Fibroblast of peridontal ligament (primary cell): ENCODE measurements around the gene CTNNA1.

Experiments
- DNase-seq: peaks from one replicate; pipeline ENCODE4 v3.0.0-alpha.2; 2010; ENCODE audit errors: extremely low read depth

Gene CTNNA1

DNA sequence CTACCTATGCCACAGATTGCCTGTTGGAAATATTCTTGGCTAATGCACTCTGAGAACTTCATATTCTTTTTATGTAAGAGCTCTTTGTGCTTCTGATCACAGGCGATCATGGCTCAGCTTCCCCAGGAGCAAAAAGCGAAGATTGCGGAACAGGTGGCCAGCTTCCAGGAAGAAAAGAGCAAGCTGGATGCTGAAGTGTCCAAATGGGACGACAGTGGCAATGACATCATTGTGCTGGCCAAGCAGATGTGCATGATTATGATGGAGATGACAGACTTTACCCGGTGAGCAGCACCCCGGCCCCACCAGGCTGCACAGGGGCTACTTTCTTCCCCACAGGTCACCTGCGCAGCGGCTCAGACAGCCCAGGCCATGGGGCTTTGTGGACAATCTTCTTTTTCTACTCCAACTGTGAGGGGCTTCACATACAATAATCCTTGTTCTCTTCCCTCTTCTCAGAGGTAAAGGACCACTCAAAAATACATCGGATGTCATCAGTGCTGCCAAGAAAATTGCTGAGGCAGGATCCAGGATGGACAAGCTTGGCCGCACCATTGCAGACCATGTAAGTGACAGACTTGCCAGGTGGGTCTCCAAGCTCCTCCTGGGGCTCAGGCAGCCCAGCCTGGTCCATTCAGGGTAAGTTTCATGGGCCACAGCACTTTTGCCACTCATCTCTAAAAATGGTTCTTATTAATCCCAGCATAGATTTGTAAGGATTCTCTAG, 177.3 kb downstream of the CTNNA1 start:
- no peak for DNase-seq

DNA sequence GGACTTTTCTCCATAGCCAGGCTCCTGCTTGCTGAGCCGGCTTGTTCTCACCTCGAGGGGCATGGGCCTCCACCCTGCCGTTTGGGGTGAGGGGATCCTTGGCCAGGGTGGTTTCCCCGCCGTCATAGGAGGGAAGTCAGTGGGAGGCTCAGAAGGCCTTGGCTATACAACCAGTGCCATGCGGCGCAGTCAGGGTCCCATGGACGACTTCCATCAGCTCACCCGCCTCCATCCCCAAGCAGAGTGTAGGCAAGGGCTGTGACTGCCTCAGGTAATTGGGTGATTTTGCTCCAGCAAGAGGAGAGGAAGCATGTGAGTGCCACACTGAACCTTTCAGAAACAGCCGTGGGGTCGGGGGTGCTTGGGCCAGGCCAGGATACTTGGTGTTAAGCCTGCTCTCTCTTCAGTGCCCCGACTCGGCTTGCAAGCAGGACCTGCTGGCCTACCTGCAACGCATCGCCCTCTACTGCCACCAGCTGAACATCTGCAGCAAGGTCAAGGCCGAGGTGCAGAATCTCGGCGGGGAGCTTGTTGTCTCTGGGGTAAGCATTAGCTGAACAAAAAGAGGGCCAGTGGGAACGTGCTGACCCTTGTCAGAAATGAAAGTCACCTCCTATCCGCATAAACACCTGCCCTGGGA, 179.1 kb downstream of the CTNNA1 start:
- DNase-seq = no peak

DNA sequence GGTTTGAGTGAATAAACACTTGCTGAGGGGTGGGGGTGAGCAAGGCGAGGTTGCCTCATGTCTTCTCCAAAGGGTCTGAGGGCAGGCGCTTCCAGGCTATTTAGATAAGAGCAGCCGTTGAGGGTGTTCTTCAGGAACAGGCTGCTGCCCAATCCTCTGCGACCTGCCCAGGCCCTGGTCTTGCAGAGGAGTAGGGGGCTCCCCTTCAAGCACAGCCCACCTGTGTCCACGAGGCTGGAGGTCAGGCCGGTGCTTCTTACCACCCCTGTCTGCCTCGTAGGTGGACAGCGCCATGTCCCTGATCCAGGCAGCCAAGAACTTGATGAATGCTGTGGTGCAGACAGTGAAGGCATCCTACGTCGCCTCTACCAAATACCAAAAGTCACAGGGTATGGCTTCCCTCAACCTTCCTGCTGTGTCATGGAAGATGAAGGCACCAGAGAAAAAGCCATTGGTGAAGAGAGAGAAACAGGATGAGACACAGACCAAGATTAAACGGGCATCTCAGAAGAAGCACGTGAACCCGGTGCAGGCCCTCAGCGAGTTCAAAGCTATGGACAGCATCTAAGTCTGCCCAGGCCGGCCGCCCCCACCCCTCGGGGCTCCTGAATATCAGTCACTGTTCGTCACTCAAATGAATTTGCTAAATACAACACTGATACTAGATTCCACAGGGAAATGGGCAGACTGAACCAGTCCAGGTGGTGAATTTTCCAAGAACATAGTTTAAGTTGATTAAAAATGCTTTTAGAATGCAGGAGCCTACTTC, 180.5 kb downstream of the CTNNA1 start:
- DNase-seq = no peak

DNA sequence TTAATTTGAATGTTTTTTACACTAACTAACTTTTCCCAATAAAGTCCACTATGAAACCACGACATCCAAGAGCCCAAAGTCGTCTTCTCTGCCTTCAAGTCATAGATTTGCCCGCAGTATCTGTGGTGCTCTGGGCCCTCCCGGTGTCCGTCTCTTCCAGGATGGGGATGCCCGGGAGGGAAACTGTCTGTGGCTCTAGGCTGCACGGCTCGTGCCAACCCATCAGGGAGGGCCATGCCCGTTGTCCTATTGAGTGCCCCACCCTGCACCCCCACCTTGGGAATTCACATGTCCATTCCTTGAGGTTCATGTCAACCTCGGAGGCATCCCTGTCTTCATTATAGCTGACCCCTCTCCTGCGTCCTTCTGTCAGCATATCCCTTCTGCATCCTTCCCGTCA, 181.7 kb downstream of the CTNNA1 start:
- DNase-seq = no peak

DNA sequence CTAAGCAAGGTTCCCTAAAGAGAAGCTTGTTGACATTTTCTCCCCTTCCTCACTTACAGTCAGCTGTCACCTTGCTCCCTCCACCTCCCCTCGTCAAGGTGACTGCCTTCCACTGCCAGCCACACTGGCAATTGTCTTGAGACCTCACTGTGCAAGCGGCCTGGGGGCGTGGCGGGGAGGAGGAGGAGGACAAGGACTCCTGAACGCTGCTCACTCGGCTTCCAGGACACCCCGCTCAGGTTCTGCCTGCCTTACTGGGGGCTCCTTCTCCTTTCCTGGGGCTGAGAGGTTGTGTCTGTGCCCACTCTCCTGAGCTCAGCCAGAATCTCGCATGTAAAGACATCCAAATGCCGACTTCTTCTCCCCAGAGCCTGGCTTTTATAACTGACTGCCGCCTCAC, 182.2 kb downstream of the CTNNA1 start:
- no peak for DNase-seq

GRCh38 chr5:138936225-138936967, 183.2 kb downstream of the CTNNA1 start:
- no peak for DNase-seq

DNA sequence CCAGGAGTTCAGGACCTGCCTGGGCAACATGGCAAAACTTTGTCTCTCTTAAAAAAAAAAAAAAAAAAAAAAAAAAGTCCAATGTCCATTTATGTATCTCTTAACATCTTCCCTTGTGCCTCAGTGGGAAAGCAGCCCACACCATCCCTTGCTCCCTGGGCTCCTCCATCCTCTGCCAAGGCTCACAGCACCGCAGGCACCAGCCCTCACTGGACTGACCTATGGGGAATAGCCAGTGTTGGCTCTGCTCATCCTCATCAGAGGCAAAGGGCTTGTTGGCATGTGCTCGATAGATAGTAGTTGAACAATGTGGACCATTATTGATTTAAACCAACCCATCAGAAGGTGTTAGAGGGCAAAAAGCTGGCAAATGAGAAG, 183.7 kb downstream of the CTNNA1 start:
- no peak for DNase-seq

DNA sequence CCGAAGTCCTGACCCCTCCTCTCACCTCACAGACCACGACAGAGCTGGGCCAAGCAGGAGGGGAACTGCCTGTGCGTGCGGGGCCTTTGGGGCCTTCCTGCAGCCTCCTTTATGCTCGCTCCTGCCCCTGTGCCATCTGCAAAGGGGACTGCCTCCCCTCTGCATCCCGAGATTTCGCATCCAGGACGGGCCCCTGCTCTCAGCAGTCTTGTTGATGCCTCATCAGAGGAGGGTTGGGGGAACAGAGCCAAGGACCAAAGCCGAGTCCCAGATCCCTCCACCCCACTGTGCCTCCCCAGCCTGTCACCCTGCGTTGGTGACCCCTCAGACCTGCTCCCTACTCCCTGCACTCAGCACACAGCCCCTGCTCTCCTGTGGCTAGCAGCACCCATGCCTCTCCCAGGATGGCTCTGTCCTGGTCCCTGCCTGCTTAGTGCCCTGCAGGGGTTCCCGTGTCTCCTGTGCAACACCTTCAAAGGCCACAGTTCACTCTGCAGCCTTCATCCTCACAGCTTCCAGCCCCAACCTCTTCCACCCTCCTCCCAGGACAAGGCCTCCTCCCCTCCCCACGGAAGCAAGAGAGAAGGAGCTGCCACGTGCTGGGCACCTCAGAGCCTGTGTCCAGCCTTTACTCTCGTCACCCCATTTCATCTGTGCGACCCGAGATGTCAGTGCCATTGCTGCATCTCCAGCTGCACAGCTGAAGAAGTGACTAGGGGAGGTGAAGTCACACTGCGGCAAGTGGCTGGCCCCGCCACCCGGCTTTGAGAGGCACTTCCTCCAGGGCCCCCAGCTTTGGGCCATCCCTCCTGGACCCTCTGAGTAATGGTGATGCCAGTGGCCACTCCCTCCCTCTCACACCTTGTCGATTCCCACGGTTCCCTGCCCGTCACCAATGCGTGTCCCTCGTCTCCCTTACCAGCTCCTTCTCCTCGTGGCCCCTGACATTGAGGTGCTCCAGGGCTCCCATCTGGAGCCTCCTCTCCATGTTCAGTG, 184.5 kb downstream of the CTNNA1 start:
- DNase-seq = no peak

DNA sequence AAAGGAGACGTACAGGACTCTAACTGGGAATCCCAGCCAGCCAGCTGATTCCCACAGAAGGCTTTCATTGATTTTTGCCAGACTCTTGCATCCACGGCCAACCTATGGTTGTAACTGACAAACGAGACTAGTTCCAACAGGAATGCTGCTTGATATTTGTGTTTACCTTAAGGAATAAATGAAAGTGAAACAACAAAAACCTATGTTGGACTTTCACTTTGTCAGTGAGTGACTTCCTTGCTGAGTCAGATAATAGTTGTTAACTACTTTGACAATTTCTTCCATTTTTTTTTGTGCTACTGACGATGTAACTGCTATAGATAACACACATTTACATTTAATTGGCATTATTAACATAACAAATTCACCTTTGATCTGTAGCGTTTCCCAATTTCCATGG, 185.3 kb downstream of the CTNNA1 start:
- DNase-seq = peak; percentile 8

GRCh38 chr5:138942066-138942465, 188.8 kb downstream of the CTNNA1 start:
- no peak for DNase-seq

GRCh38 chr5:138942861-138943260, 189.6 kb downstream of the CTNNA1 start:
- no peak for DNase-seq

DNA sequence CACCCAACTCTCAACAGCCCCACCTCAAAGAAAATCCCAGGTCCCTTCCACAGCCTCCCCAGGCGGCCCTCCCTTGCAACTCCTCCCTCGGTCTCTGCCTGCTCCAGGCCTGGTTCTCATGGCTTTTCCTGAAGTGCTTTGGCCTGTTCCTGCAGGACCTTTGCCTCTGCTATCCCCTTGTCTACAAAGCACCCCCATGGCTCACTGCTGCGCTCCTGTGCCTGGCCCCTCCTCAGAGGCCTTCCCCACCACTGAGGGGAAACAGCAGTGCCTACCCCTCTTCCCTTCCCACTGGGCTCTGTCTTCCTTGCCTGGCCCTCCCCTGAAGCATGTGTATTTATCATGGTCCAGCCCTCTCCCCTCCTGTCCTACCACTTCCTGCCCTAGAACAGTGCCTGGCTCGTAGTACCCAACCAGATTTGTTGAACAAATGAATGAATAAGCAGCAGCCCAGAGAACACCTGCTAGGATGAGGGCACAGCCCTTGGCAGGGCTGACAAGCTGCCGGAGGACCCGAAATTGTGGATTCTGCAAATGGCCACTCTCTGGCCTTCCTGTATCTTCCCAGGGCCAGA, 190.5 kb downstream of the CTNNA1 start:
- no peak for DNase-seq

- no peak for DNase-seq
Measured at GRCh38 chr5:138944527-138945322, 191.5 kb downstream of the CTNNA1 start.

GRCh38 chr5:138945421-138946240, 192.4 kb downstream of the CTNNA1 start:
- DNase-seq = no peak

GRCh38 chr5:138946241-138946623, 193.0 kb downstream of the CTNNA1 start:
- DNase-seq = no peak

GRCh38 chr5:138946831-138947560, 193.8 kb downstream of the CTNNA1 start:
- DNase-seq = no peak

- no peak for DNase-seq
Measured at GRCh38 chr5:138947780-138948179, 194.6 kb downstream of the CTNNA1 start.
